KBM-7 (cell line): ENCODE data around the gene PHRF1.

Experiments used
- DNase-seq: peaks from one replicate; pipeline ENCODE4 v3.0.0-alpha.2; 2015
- in situ Hi-C: fragments of 300-500 bp; cut with MboI; formaldehyde crosslinking; loops from 2 replicates; pipeline ENCODE4 v1.14.3; 2020; ENCODE audit warnings: low sequenced_read_pairs, low pct_unique_long_range_greater_than_20kb, mixed read lengths

Gene PHRF1

GRCh38 chr11:586376-587316 is 10.4 kb downstream of the PHRF1 start:
- in situ Hi-C loops, result no loop called here
- no peak for DNase-seq

- no peak for DNase-seq
- in situ Hi-C loops, result no loop called here
These were observed 11.3 kb downstream of the PHRF1 start for GRCh38 chr11:587546-587945.

GRCh38 chr11:587978-588380 is 11.7 kb downstream of the PHRF1 start:
- in situ Hi-C loops, result no loop called here
- DNase-seq, result peak; percentile 29

DNA sequence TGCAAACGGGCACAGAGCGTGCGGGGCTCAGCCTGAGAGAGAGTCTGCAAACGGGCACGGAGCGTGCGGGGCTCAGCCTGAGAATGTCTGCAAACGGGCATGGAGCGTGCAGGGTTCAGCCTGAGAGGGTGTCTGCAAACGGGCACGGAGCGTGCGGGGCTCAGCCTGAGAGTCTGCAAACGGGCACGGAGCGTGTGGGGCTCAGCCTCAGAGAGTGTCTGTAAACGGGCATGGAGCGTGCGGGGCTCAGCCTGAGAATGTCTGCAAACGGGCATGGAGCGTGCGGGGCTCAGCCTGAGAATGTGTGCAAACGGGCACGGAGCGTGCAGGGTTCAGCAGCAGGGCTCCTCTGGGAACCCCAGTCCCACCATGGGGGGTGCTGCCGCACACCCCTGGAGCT is 13.5 kb downstream of the PHRF1 start:
- DNase-seq, result no peak
- in situ Hi-C loops, result no loop called here

DNA sequence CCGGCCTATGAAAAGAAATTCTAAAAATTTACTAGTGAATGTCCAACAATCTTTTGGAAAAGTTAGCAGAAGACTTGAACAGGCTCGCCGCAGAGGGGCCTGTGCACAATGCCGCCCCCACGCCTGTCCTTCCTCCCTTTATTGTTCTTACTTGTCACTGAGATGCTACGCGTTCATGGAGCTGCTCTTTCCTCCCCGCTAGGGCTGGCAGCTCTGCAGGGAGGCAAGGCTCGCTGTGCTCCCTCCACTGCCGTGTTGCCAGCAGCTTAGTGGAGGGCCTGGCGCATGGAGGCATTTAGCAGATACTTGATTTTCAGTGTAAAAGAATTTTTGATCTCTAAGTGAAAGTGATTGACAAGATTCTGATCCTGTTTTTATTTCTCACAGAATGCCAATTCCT is 14.7 kb downstream of the PHRF1 start:
- in situ Hi-C loops, result no loop called here
- no peak for DNase-seq

DNA sequence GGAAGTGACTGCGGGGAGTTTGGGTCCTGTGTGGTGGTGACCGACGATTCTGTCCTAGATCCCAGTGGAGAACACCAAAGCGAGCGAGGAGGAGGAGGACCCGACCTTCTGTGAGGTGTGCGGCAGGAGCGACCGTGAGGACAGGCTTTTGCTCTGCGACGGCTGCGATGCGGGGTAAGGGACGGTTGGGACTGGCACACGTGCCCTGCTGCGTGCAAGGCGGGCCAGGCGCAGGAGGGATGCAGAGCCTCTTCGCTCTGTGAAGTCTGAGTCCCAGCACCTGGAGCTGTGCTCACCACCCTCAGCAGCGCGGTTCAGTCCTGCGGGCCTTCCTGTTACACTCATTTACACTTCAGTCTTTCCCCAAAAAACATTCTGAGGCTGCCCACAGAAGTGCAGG is 16.2 kb downstream of the PHRF1 start:
- no peak for DNase-seq
- in situ Hi-C loops, result no loop called here

- no peak for DNase-seq
- in situ Hi-C loops, result no loop called here
These were observed 16.6 kb downstream of the PHRF1 start for GRCh38 chr11:592918-593317.

- no peak for DNase-seq
- in situ Hi-C loops, result no loop called here
These were observed 17.1 kb downstream of the PHRF1 start for GRCh38 chr11:593347-593746.

GRCh38 chr11:595400-595799 is 19.1 kb downstream of the PHRF1 start:
- in situ Hi-C loops, result no loop called here
- DNase-seq, result no peak

GRCh38 chr11:596374-596773 is 20.1 kb downstream of the PHRF1 start:
- in situ Hi-C loops, result no loop called here
- DNase-seq, result no peak

DNA sequence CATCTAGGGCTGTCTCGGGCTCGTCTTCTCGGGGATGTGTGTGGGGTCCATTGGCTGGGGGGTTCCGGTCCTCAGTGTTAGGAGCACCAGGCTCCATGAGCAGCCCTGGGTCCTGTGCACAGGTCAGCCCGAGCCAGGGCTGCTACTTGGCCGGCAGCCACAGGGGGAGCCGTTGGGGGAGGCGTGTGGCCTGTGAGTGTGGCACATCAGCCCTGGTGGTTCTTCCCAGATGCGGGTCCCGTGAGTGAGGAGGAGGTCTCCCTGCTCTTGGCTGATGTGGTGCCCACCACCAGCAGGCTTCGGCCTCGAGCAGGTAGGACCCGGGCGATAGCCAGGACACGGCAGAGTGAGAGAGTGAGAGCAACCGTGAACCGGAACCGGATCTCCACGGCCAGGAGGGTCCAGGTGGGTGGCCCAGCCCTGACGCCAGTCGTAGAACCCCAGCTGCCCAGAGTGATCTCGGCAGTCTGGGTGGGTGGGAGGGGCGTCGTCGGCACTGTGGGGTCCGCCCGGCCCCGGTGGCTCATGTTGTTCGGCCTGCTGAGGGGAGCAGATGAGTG is 21.0 kb downstream of the PHRF1 start:
- DNase-seq, result no peak

GRCh38 chr11:598005-598680 is 21.9 kb downstream of the PHRF1 start:
- no peak for DNase-seq
- in situ Hi-C loops, result no loop called here

More for the DNA sequence above, 21.0 kb downstream of the PHRF1 start:
- in situ Hi-C loops, result no loop called here

GRCh38 chr11:601573-602245 is 25.4 kb downstream of the PHRF1 start:
- in situ Hi-C loops, result no loop called here
- no peak for DNase-seq

DNA sequence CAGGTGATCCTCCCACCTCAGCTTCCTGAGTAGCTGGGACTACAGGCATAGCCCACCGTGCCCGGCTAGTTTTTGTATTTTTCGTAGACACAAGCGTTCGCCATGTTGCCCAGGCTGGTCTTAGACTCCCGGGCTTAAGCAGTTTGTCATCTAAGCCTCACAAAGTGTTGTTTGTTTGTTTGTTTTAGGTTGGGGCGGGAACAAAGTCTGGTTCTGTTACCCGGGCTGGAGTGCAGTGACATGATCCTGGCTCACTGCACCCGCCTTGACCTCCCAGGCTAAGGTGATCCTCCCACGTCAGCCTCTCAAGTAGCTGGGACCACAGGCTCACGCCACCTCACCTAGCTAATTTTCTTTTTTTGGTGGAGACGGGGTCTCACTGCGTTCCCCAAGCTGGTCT is 26.9 kb downstream of the PHRF1 start:
- in situ Hi-C loops, result no loop called here
- DNase-seq, result no peak

- in situ Hi-C loops, result no loop called here
- no peak for DNase-seq
These were observed 29.2 kb downstream of the PHRF1 start for GRCh38 chr11:605286-606129.

GRCh38 chr11:606245-606644 is 30.0 kb downstream of the PHRF1 start:
- DNase-seq, result no peak
- in situ Hi-C loops, result no loop called here

DNA sequence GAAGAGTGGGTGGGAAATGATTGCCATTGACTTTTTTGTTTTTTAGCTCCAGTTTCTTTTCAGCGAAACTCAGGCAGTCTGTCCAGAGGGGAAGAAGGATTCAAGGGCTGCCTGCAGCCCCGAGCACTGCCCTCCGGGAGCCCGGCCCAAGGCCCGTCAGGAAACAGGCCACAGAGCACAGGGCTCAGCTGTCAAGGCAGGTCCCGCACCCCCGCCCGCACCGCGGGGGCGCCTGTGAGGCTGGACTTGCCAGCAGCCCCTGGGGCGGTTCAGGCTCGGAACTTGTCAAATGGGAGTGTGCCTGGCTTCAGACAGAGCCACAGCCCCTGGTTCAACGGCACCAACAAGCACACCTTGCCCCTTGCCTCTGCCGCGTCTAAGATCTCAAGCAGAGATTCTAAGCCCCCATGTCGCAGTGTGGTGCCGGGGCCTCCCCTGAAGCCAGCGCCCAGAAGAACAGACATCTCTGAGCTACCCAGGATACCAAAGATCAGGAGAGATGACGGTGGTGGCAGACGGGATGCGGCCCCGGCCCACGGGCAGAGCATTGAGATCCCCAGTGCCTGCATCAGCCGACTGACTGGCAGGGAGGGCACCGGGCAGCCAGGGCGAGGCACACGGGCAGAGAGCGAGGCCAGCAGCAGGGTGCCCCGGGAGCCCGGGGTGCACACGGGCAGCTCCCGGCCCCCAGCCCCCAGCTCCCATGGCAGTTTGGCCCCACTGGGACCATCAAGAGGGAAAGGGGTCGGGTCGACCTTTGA is 30.9 kb downstream of the PHRF1 start:
- in situ Hi-C loops, result no loop called here

DNA sequence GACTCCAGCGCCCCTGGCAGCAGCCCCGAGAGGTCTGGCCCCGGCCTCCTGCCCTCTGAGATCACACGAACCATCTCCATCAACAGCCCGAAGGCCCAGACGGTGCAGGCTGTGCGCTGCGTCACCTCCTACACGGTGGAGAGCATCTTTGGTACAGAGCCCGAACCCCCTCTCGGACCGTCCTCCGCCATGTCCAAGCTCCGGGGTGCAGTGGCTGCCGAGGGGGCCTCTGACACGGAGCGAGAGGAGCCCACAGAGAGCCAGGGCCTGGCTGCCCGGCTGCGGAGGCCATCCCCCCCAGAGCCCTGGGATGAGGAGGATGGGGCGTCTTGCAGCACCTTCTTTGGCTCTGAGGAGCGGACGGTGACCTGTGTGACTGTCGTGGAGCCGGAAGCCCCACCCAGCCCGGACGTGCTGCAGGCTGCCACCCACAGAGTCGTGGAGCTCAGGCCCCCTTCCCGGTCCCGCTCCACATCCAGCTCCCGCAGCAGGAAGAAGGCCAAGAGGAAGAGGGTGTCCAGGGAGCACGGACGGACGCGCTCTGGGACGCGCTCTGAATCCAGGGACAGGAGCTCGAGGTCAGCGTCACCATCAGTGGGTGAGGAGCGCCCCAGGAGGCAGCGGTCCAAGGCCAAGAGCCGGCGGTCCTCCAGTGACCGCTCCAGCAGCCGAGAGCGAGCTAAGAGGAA is 31.8 kb downstream of the PHRF1 start:
- DNase-seq, result no peak
- in situ Hi-C loops, result no loop called here

More for the DNA sequence above, 30.9 kb downstream of the PHRF1 start:
- DNase-seq, result no peak
